Embryonic facial prominence (tissue), 1 donor: ENCODE data around the gene SYCN.

Experiments
- DNase-seq: peaks from one replicate; pipeline ENCODE4 v3.0.0-alpha.2; 2016; ENCODE audit errors: extremely low spot score

SYCN gene

DNA sequence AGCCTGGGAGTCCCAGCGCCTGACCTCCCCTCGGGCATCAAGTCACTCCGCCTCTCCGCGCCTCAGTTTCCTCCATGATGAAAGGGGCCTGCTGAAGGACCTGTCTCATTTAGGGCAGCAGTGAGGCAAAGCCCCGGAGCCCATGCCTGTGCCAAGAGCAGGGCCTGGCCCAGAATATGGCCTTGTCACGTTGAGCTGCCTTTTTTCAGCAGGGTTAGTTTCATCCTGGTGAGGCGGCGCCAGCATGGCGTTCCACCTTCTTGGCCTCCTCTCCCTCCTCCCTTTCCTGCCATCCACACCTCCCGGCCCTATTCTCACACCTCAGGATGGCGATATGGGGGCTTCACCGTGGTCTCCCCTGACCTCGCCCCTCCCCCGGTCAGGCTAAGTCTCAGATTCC is 48.3 kb downstream of the SYCN start:
- no peak for DNase-seq

DNA sequence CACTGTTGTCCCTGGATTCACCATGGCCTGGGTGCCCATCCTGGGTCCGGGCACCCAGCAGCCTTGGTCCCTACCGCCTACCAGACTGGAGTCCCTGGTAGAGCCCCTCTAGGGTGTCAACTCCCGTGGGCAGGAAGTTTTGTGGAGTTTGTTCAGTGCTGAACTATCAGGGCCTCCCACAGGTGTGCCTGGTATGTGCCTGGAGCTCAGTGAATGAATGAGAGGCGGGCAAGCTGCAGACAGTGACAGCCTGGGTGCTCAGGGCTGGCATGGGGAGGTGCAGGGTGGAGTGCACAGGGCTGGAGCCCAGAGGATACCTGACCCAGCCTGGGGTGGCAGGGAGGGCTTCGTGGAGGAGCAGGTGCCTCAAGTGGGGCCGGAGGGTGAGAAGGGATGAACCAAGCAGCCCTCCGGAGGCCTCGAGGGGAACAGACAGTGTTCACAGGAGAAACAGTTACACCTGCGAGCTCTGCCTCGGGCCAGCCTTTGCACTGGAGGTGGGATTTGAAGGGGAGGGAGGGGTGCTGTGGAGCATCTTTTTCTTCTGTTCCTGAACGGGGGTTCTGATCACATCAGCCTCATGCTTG is 48.9 kb downstream of the SYCN start:
- DNase-seq, result no peak

DNA sequence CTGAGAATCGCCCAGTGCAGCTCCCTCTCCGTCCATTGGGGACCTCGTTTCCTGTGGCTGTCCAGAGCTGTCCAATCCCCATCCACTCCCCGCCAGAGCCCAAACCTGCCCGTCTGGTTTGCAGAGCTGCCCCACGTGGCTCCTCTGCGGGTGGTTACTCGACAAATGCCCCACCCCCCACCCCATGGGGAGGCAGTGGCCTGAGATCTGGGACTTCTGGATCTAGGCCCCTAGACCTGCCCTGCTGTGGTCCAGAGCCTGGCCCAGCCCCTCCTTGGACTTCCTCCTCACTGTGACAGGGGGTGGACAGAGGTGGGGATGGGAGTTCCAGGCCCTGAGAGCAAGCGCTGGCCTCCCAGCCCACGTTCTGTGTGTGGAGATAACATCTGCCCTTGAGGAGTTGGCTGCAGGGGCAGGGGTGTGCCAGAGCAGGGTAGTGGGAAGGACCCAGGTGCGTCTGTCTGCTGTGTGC is 49.4 kb downstream of the SYCN start:
- DNase-seq, result no peak

DNA sequence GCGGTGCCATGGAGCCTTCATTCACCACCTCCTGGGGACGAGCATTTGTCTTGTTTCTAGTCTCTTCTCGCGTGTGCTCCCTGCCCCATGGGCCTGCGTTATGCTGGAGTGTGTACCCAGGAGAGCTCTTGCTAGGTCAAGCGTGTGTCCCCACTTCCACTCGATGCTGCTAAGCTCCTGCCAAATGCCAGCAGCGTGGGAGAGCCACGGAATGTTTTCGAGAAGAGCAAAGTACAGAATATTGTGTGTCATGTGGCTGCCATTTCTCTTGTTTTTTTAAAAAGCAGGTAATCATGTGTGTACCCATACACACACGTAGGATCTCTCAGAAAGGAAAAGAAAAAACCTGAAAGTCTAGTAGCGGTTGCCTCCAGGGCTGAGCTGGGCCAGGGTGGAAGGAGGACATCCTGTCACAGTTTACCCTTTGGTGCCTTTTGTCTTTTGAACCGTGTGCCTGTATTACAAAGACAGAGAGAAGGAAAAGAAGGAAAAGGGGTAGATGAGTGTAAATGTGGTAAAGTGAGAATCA is 49.9 kb downstream of the SYCN start:
- no peak for DNase-seq
